ENCODE data around the gene DCT. TPM values are rescaled to one million over a fixed set of nuclear protein-coding genes. Genes with fewer than 3 reads are reported as not detected.
"Not testable (repeated sequence)": the region's sequence is repeated elsewhere in the genome, so short reads cannot be mapped to it uniquely, and the experiment has no call there.

The DCT gene
- 0.03 and 0.11 TPM in 2 replicates for polyA plus RNA-seq (2012; rRNA removed)
- 0.03 and 0.04 TPM in 2 replicates for polyA plus RNA-seq (2012; cell fraction: cytosol; rRNA removed)
- 0.06 and 0.18 TPM in 2 replicates for polyA plus RNA-seq (2012; cell fraction: nucleus; rRNA removed)

- H3K27ac ChIP-seq (ENCODE audit: low read depth in 2 of 2, low read length in 1 of 2) = no peak within 1 kb of the TSS
- no peaks in the 10 kb centered on the region for H3K9me3 ChIP-seq
- H3K4me1 ChIP-seq (ENCODE audit: control insufficient read depth in 1 of 2, insufficient read depth in 2 of 2, low read depth in 1 of 2, low read length in 1 of 2) = peaks cover 0 to 2% of the 10 kb centered on the region in 2 experiments; a peak in 1 of 4 replicates
- no peak within 1 kb of the TSS for H3K4me3 ChIP-seq (ENCODE audit: low read depth in 2 of 2, low read length in 1 of 2)
- H2AFZ ChIP-seq (ENCODE audit: low read depth) = no peak within 1 kb of the TSS
- no peak within 1 kb of the TSS for H3K9ac ChIP-seq
- TF ChIP-seq MXI1 (IDR thresholded peaks at IDR 0.05; ENCODE audit: low read depth, low read length) (no peak), POLR2AphosphoS5 (IDR thresholded peaks at IDR 0.05; ENCODE audit: low read depth, low read length) (no peak), RXRA (IDR thresholded peaks at IDR 0.05; ENCODE audit: borderline replicate concordance, low read depth) (no peak), EP300 (IDR thresholded peaks at IDR 0.05; ENCODE audit: borderline replicate concordance in 1 of 2, low read depth in 1 of 2, low read length in 1 of 2) (no peak), GABPA (IDR thresholded peaks at IDR 0.05; ENCODE audit: low read depth) (no peak), ZBTB33 (IDR thresholded peaks at IDR 0.05; ENCODE audit: borderline replicate concordance, low read depth) (no peak), NRF1 (IDR thresholded peaks at IDR 0.05; ENCODE audit: low read depth, low read length) (no peak), MAX (IDR thresholded peaks at IDR 0.05; ENCODE audit: low read depth) (no peak), IRF3 (IDR thresholded peaks at IDR 0.05; ENCODE audit: low read depth, low read length) (no peak), USF1 (IDR thresholded peaks at IDR 0.05; ENCODE audit: borderline replicate concordance, low read depth) (no peak)
- H3K36me3 ChIP-seq (replicated peaks in 1 of 2; ENCODE audit: control insufficient read depth in 1 of 2, insufficient read depth in 2 of 2, low read length in 1 of 2) = no peaks in the 10 kb centered on the region
- 34% methylated on average over 2 of the region's 3 CpGs for WGBS (ENCODE audit: low lambda C conversion rate)
- H3K79me2 ChIP-seq (ENCODE audit: insufficient read depth) = no peaks in the 10 kb centered on the region
- no peak within 1 kb of the TSS for H3K4me2 ChIP-seq
- no peak for DNase-seq
- CTCF ChIA-PET = interaction anchor here (1.7 kb wide), 1 partner anchor 141 kb away, joined by 4 read pairs; no protein-coding TSS in a partner anchor
- H3K27me3 ChIP-seq (ENCODE audit: insufficient read depth) = no peaks in the 10 kb centered on the region
- POLR2A ChIA-PET = no interaction called here
- H4K20me1 ChIP-seq (ENCODE audit: insufficient read depth) = no peaks in the 10 kb centered on the region
- H3F3A ChIP-seq (replicated peaks; ENCODE audit: insufficient read depth) = no peaks in the 10 kb centered on the region
- no peaks in the 10 kb centered on the region for H3K9me2 ChIP-seq
Observed at GRCh38 chr13:94479616-94480015, at the start of gene DCT. Gene DCT, minus strand, starts transcription at chr13:94479682. Its CDS starts 427 bp downstream, at chr13:94479255.

GRCh38 chr13:94526956-94527355 is 47.5 kb upstream of the DCT start:
- H3K9ac ChIP-seq; H3K4me1 ChIP-seq (ENCODE audit: control insufficient read depth in 1 of 2, insufficient read depth in 2 of 2, low read depth in 1 of 2, low read length in 1 of 2); H3K9me3 ChIP-seq; H4K20me1 ChIP-seq (ENCODE audit: insufficient read depth); H3K27ac ChIP-seq (ENCODE audit: low read depth in 2 of 2, low read length in 1 of 2); H3K9me2 ChIP-seq; H3K4me2 ChIP-seq; DNase-seq; H2AFZ ChIP-seq (ENCODE audit: low read depth); H3F3A ChIP-seq (replicated peaks; ENCODE audit: insufficient read depth); H3K27me3 ChIP-seq (ENCODE audit: insufficient read depth); H3K4me3 ChIP-seq (ENCODE audit: low read depth in 2 of 2, low read length in 1 of 2); H3K79me2 ChIP-seq (ENCODE audit: insufficient read depth); POLR2A ChIA-PET; H3K36me3 ChIP-seq (replicated peaks in 1 of 2; ENCODE audit: control insufficient read depth in 1 of 2, insufficient read depth in 2 of 2, low read length in 1 of 2): not testable (repeated sequence)
- CTCF ChIA-PET = interaction anchor here (0.8 to 1.7 kb wide), 2 partner anchors 15 to 91 kb away, joined by 3 to 7 read pairs; no protein-coding TSS in a partner anchor
- 20% methylated on average over 3 of the region's 7 CpGs for WGBS (ENCODE audit: low lambda C conversion rate)

Measured in SK-N-SH (cell line).